GM21723 (cell line): ENCODE data around the gene YPEL2.
"Not testable (repeated sequence)": the region's sequence is repeated elsewhere in the genome, so short reads cannot be mapped to it uniquely, and the experiment has no call there.

Experiments
- ATAC-seq: cut with Tn5 transposase; IDR thresholded peaks from one replicate; pipeline ENCODE4 v1.9.1; 2021; ENCODE audit warnings: mild to moderate bottlenecking, moderate library complexity; ENCODE audit not compliant: unreplicated experiment

The YPEL2 gene

GRCh38 chr17:59402760-59403159 is 71.3 kb downstream of the YPEL2 start:
- no peak for ATAC-seq

- no peak for ATAC-seq
These were observed 73.0 kb downstream of the YPEL2 start for GRCh38 chr17:59404471-59404870.

- ATAC-seq = no peak
These were observed 74.7 kb downstream of the YPEL2 start for GRCh38 chr17:59405944-59406705.

GRCh38 chr17:59406808-59407381 is 75.4 kb downstream of the YPEL2 start:
- no peak for ATAC-seq

GRCh38 chr17:59409336-59410048 is 78.0 kb downstream of the YPEL2 start:
- ATAC-seq = no peak

- ATAC-seq = no peak
These were observed 78.6 kb downstream of the YPEL2 start for GRCh38 chr17:59410049-59410437.

GRCh38 chr17:59412431-59412830 is 81.0 kb downstream of the YPEL2 start:
- not testable (repeated sequence) for ATAC-seq

- no peak for ATAC-seq
These were observed 81.7 kb downstream of the YPEL2 start for GRCh38 chr17:59413014-59413766.

- no peak for ATAC-seq
These were observed 83.9 kb downstream of the YPEL2 start for GRCh38 chr17:59415397-59415796.

GRCh38 chr17:59416184-59416583 is 84.7 kb downstream of the YPEL2 start:
- ATAC-seq = no peak

GRCh38 chr17:59417452-59417851 is 86.0 kb downstream of the YPEL2 start:
- no peak for ATAC-seq

- no peak for ATAC-seq
These were observed 87.3 kb downstream of the YPEL2 start for GRCh38 chr17:59418732-59419166.

- no peak for ATAC-seq
These were observed 89.4 kb downstream of the YPEL2 start for GRCh38 chr17:59420901-59421300.

GRCh38 chr17:59421722-59422121 is 90.3 kb downstream of the YPEL2 start:
- no peak for ATAC-seq

- ATAC-seq = no peak
These were observed 91.8 kb downstream of the YPEL2 start for GRCh38 chr17:59423137-59423724.

- ATAC-seq = no peak
These were observed 92.4 kb downstream of the YPEL2 start for GRCh38 chr17:59423903-59424302.

- ATAC-seq = no peak
These were observed 92.9 kb downstream of the YPEL2 start for GRCh38 chr17:59424331-59424730.

- ATAC-seq = no peak
These were observed 93.9 kb downstream of the YPEL2 start for GRCh38 chr17:59425085-59425931.

GRCh38 chr17:59426031-59426430 is 94.6 kb downstream of the YPEL2 start:
- ATAC-seq = no peak

GRCh38 chr17:59427425-59427921 is 96.0 kb downstream of the YPEL2 start:
- ATAC-seq = no peak
